Measurements from ENCODE around the gene CD247. TPM values are rescaled to one million over a fixed set of nuclear protein-coding genes. Genes with fewer than 3 reads are reported as not detected.

The CD247 gene
- total RNA-seq, 4 donors from 2014 or later = 2.0 to 4.7 (median 2.6) TPM

DNA sequence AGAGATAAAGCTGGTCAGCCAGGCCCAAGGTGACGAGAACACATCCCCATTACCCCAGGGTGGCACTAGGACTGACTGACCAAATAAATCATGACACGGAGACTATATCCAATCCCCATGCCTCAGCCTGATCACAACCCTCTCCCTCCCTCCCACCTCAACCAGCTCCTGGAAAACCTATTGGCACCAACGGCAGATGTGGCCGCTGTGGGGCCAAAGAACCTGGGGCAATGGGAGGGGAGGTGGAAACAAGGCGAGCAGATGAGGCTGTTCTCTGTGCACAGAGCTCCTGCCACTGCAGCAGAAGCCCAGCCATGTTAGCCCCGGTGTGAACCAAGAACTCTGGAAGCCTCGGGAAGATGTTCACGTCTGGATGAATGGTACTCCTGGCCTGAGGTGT, 77.6 kb downstream of the CD247 start:
- TF ChIP-seq, protein P1, sequence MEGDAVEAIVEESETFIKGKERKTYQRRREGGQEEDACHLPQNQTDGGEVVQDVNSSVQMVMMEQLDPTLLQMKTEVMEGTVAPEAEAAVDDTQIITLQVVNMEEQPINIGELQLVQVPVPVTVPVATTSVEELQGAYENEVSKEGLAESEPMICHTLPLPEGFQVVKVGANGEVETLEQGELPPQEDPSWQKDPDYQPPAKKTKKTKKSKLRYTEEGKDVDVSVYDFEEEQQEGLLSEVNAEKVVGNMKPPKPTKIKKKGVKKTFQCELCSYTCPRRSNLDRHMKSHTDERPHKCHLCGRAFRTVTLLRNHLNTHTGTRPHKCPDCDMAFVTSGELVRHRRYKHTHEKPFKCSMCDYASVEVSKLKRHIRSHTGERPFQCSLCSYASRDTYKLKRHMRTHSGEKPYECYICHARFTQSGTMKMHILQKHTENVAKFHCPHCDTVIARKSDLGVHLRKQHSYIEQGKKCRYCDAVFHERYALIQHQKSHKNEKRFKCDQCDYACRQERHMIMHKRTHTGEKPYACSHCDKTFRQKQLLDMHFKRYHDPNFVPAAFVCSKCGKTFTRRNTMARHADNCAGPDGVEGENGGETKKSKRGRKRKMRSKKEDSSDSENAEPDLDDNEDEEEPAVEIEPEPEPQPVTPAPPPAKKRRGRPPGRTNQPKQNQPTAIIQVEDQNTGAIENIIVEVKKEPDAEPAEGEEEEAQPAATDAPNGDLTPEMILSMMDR (IDR thresholded peaks at IDR 0.05) = no peak
- ATAC-seq (ENCODE audit: low FRiP score) (no peak), DNase-seq (ENCODE audit: low spot score) (no peak)

DNA sequence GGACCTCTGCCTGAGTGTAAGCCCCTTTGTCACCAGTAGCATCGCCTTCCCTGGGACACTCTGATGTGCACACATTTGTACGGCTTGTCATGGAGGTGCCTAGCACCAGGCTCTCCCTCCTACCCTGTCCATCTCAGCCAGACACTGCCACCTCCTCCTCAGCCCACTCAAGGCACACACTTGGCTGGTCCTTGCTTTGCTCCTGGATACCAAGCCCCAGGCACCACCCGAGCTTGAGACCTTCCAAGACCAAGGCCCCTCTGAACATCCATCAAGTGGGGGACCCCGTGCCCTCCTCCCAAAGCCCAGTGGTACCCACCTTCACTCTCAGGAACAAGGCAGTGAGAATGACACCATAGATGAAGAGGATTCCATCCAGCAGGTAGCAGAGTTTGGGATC, 78.0 kb downstream of the CD247 start:
- ATAC-seq (ENCODE audit: low FRiP score) (no peak), DNase-seq (ENCODE audit: low spot score) (no peak)
- TF ChIP-seq, protein P1 (IDR thresholded peaks at IDR 0.05) = no peak

DNA sequence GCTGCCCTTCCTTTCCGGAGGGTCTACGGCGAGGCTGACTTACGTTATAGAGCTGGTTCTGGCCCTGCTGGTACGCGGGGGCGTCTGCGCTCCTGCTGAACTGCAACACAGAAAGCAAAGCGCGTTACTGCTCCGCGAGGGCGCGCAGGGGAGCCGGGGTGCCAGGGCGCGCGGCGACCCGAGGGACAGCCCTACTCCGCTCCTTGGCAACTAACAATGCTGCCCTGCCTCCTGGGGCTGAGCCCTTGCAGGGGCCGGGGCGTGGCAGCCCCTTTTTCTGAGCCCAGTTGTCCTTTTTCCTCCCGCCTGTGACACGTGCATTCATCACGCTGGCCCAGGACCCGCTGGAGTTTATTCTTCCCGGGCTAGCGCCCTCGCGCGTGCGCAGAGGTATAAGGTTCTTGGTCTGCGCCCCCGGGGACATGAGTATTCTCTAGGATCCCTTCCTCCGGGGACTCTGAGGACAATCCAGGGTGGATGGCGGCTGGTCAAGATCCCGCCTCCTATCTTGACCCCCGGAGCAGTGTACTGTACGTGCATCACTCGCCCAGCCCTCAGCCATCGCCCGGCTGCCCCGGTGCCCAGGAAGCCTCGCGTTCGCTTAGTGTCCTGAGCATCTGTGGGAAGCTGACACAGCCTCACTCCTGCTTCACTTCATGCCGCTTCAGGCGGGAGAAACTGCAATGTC, 78.9 kb downstream of the CD247 start:
- TF ChIP-seq, protein P1 (IDR thresholded peaks at IDR 0.05) = no peak
- ATAC-seq (ENCODE audit: low FRiP score) (peak; percentile 33), DNase-seq (ENCODE audit: low spot score) (no peak)

DNA sequence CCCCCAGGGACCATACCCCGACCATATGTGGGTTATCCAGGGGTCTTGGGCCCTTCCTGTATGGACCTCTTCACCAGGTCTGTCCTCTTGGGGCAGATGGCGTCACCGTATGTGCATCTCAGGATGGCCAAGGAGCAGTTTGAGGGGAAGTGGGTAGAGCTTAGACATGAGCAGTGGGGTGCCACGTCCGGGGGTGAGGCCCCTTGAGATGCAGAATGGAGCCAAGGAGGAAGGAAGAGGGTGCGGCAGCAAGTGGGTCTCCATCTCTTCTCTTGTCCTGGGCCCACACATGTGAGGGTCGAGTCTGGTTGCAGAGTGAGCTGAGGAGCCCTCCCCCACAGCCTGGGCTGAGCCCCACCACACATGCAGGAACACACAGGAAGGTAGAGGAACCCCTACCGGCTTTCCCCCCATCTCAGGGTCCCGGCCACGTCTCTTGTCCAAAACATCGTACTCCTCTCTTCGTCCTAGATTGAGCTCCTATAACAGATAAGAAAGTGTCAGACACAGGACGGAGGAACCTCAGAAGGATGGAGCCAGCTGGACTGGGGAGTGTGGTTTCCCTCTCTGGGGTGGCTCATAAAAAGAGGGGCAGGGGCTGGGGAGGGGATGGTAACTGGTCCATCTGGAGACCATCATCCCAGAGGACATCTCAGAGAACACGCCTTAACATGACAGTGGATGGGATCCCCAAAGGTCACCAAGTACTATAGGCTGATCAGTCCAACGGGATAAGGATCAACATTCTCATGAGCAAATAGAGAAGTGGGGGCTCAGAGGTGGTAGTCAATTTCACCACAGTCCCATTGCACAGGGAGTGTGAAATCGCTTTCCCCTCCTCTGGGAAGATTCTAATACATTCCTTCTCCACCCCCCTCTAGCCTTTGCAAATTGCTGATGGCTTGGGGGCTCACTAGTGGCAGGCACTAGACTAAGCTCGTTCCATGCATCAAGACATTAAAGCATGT, 79.9 kb downstream of the CD247 start:
- TF ChIP-seq, protein P1 (IDR thresholded peaks at IDR 0.05) = no peak
- DNase-seq (ENCODE audit: low spot score) = no peak
- ATAC-seq (ENCODE audit: low FRiP score) = no peak

DNA sequence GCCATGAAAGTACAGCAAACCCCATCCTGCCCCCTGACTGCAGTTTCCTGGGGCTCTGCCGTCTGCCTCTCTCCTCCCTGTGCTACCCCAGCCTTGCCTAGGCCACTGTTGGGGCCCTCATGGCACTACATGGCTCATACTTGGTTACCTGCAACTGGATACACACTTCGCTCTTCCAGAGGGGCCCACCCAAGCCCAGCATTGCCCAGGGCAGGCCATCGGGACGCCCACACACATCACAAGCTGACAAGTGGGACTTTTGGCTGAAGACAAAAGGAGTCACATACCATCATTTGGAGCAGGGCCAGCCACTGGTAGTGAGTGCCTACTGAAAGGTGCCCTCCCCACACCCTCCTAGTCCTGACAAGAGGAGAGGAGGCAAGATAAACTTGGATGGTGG, 82.8 kb downstream of the CD247 start:
- TF ChIP-seq, protein P1 (IDR thresholded peaks at IDR 0.05) = no peak
- DNase-seq (ENCODE audit: low spot score) = no peak
- ATAC-seq (ENCODE audit: low FRiP score) = no peak

DNA sequence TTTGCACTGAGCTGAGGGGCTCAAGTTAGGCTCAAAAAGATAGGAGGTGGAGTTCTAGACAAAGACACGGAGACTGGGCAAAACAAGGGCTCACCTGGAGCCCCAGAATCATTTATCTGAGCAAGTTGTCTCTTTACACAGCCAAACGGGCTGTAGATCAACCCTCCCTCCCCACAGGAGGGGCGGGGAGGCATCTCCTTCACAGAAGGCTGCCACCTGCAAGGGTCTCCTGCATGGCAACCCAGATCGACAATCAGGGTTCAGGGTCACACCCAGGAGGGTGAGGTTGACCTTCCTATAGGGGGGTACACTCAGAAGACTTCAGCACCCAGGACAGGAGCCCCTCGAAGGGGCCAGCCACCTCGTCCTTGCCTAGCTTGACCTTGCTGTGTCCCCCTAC, 84.0 kb downstream of the CD247 start:
- DNase-seq (ENCODE audit: low spot score) = no peak
- ATAC-seq (ENCODE audit: low FRiP score) = no peak
- TF ChIP-seq, protein P1 (IDR thresholded peaks at IDR 0.05) = no peak
